Muscle layer of colon (tissue), 2 donors: ENCODE measurements around the gene SMIM15.

ENCODE experiments used
- H3K27ac ChIP-seq: one replicate; pipeline ENCODE4 v1.7.0; 2013; ENCODE audit warnings: low read depth, mild to moderate bottlenecking, low read length, moderate library complexity
- H3K27me3 ChIP-seq, 2 donors: one replicate each; pipeline ENCODE4 v1.7.0; 2013; ENCODE audit warnings: low read length in 2 of 2, mild to moderate bottlenecking in 2 of 2; ENCODE audit not compliant: insufficient read depth in 2 of 2, control insufficient read depth in 1 of 2
- H3K36me3 ChIP-seq: one replicate; pipeline ENCODE4 v1.7.0; 2013; ENCODE audit warnings: mild to moderate bottlenecking, low read length; ENCODE audit not compliant: insufficient read depth
- H3K4me1 ChIP-seq: one replicate; pipeline ENCODE4 v1.7.0; 2013; ENCODE audit warnings: mild to moderate bottlenecking, low read length; ENCODE audit not compliant: insufficient read depth
- H3K4me3 ChIP-seq, 2 donors: one replicate each; pipeline ENCODE4 v1.7.0; 2013; ENCODE audit warnings: low read length in 2 of 2, low read depth in 1 of 2, mild to moderate bottlenecking in 1 of 2, moderate library complexity in 1 of 2
- H3K9ac ChIP-seq: one replicate; pipeline ENCODE4 v1.7.0; 2013; ENCODE audit warnings: low read length
- H3K9me3 ChIP-seq: one replicate; pipeline ENCODE4 v1.7.0; 2013; ENCODE audit warnings: mild to moderate bottlenecking, low read length
- donor health status: abdominal sarcoma.
- donor health status: Adenocarcinoma of cecum.

Gene SMIM15

DNA sequence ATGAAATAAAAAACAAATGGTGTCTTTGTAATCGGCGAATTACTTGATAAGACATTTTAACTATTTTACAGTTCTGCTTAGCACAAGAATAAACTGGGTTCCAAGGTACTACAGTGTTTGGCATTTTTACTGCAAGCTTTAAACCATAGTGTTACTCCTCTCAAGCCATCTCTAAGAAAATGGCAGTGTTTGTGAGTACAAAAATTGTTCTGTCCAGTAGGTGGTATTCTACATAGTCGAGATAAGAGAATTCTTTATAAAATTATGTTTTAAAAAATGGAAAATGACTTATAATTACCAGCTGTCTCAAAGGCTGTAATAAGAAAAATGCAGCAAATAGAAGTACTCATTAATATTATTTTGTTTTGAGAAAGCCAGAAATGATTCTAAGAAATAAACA is 3.2 kb downstream of the SMIM15 start:
- no peaks in the 10 kb centered on the region for H3K27me3 ChIP-seq
- no peak overlapping the region for H3K9ac ChIP-seq
- peaks cover 22% of the 10 kb centered on the region for H3K4me1 ChIP-seq
- no peak overlapping the region for H3K4me3 ChIP-seq
- no peaks in the 10 kb centered on the region for H3K9me3 ChIP-seq
- peaks cover 4% of the 10 kb centered on the region for H3K36me3 ChIP-seq
- no peak overlapping the region for H3K27ac ChIP-seq

DNA sequence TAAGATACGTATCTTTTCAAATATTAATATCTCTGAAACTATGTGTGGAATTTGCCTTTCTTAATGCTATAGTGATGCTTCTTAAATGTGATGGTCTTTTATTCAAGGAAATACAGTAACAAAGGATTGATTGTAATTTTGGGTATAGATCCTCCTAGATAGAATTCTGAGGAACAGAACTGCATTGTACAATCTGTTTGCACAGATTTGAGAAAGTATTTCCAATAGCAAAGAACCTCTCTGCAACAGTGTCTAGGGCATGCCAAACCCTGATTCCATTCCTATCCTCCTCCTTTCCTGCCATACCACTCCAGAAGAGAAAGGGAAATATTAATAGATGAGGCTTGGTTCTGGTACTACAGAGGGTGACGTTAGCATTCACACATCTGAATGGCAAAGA is 10.4 kb downstream of the SMIM15 start:
- Histone ChIP-seq H3K9me3 (no peaks in the 10 kb centered on the region), H3K4me3 (no peak overlapping the region), H3K36me3 (no peaks in the 10 kb centered on the region), H3K4me1 (no peaks in the 10 kb centered on the region), H3K27ac (no peak overlapping the region), H3K27me3 (no peaks in the 10 kb centered on the region), H3K9ac (no peak overlapping the region)

DNA sequence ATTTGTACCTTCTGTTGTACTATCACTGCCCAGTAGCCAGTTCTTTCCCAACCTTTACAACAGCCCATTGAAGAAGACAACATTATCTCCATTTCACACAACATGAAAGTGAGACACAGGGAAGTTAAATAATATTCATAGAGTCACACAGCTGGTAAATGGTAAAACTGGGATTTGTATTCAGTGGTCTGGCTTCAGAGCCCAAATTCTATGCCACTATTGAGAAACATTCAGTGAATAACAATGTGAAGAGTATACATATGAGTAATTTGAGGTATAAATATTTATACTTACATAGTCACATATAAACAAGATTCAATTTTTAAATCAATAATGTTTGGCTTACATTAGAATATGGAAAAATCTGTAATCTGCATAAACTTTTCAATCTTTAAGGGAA is 13.8 kb downstream of the SMIM15 start:
- no peaks in the 10 kb centered on the region for H3K36me3 ChIP-seq

DNA sequence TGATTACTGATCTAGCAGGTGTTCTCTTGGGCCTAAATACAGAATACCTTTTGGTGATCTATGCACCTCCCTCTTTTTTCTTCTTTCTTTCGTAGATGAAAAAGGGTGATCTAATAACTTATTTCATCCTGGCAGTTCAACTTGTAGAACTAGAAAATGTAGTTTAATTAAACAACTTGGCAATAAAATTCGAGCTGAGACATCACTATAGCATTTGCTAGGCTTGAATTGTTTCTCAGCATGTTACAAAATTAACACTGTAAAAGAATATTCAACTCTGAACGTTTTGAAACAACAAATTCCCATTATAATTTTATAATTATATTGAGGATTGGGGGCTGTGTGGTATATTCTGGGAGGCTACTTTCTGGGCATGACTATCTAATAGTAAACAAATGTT is 19.5 kb downstream of the SMIM15 start:
- Histone ChIP-seq H3K4me3 (no peak overlapping the region), H3K9me3 (no peaks in the 10 kb centered on the region), H3K9ac (no peak overlapping the region), H3K27ac (no peak overlapping the region), H3K36me3 (no peaks in the 10 kb centered on the region), H3K4me1 (no peaks in the 10 kb centered on the region), H3K27me3 (no peaks in the 10 kb centered on the region)

More for the DNA sequence above, 13.8 kb downstream of the SMIM15 start:
- Histone ChIP-seq H3K4me1 (no peaks in the 10 kb centered on the region), H3K4me3 (no peak overlapping the region), H3K27ac (no peak overlapping the region), H3K27me3 (no peaks in the 10 kb centered on the region), H3K9ac (no peak overlapping the region), H3K9me3 (no peaks in the 10 kb centered on the region)

DNA sequence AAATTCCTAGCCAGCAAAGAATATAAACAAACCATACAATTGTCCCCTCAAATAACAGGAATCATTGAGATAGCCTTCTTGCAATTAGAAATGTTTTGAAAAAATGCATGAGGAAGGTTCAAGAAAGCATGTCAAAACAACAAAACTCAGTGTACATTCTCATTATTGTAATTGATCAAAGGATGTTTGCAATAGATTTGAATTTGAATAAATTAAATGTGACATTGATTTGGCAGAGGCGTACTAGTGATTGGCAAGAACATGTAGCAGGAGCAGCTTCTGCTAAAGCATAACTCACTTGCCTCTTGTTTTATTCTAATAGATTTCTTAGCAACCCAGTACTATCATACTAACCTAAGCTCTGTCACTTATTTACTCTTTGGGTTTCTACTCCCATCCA is 19.9 kb downstream of the SMIM15 start:
- H3K27me3 ChIP-seq: no peaks in the 10 kb centered on the region
- H3K4me1 ChIP-seq: no peaks in the 10 kb centered on the region
- H3K4me3 ChIP-seq: no peak overlapping the region
- H3K27ac ChIP-seq: no peak overlapping the region
- H3K36me3 ChIP-seq: no peaks in the 10 kb centered on the region
- H3K9me3 ChIP-seq: no peaks in the 10 kb centered on the region
- H3K9ac ChIP-seq: no peak overlapping the region

DNA sequence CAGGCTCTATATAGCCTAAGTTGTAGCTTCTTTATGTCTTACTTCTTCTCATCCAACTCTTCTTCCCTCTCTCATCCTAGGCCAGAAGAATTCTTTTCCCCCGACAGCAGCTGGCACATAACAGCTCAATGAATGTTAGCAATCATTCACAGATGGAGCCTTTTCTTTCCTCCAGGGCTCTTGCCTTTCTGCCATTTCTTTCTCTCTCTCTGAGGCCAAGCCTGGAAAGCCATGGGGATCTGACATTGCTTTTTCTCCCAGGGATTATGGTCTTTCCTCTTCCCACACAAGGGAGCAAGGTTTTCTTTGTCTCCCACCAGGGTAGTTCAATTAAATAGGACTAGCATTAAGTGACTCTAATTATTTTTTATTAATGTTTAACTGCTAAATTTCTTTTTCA is 20.5 kb downstream of the SMIM15 start:
- H3K4me3 ChIP-seq: no peak overlapping the region
- H3K27me3 ChIP-seq: no peaks in the 10 kb centered on the region
- H3K27ac ChIP-seq: no peak overlapping the region
- no peaks in the 10 kb centered on the region for H3K4me1 ChIP-seq
- no peak overlapping the region for H3K9ac ChIP-seq
- no peaks in the 10 kb centered on the region for H3K36me3 ChIP-seq
- no peaks in the 10 kb centered on the region for H3K9me3 ChIP-seq

DNA sequence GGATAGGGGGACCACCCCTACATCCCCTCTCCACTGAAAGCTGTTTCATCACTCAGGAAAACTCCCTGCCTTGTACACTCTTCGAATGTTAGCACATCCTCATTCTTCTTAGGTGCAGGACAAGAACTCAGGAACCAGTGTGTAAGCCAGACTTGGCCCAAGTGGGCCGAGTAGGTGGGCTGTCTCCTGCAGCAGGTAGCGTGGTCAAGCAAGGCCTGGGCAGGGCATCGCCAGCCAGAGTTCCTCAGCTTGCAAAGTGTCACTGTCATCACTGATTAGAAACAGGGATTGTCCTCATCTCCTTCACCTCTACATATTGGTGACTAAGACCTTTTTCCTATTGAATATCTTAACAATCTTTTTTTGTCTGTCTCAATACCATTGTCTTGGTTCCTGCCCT is 22.3 kb downstream of the SMIM15 start:
- no peak overlapping the region for H3K9ac ChIP-seq
- H3K27ac ChIP-seq: no peak overlapping the region
- H3K4me1 ChIP-seq: no peaks in the 10 kb centered on the region
- H3K36me3 ChIP-seq: no peaks in the 10 kb centered on the region
- H3K9me3 ChIP-seq: no peaks in the 10 kb centered on the region
- no peaks in the 10 kb centered on the region for H3K27me3 ChIP-seq
- no peak overlapping the region for H3K4me3 ChIP-seq

DNA sequence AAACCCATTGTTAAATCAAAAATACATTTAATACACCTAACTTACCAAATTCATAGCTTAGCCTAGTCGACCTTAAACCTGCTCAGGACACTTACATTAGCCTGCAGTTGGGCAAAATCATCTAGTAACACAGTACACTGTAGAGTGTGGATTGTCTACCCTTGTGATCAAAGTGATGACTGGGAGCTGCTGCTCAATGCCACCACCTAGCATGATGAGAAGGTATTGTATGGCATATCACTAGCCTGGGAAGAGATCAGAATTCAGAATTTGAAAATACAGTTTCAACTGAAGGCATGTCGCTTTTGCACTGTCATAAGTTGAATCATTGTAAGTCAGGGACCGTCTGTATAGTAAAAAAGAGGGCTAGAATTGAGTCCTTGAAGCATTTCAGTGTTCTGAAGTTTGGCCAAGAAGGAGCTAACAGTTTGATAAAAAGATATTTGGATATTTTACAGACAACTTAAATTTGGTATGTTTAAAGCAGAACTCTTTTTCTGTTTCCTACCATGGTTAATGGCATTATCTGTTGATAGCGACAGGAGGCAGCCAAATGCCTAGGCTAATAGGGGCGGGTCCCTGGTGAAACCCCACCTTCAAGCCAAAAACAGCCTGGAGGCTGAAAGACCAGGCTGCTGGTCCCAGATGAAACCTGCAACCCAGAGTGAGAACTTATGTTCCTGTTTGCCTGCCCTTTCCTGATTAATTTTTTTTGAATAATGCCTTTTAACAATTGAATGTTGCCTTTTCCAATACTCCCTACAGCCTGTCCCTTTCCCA is 23.0 kb downstream of the SMIM15 start:
- no peaks in the 10 kb centered on the region for H3K9me3 ChIP-seq
- no peak overlapping the region for H3K27ac ChIP-seq

DNA sequence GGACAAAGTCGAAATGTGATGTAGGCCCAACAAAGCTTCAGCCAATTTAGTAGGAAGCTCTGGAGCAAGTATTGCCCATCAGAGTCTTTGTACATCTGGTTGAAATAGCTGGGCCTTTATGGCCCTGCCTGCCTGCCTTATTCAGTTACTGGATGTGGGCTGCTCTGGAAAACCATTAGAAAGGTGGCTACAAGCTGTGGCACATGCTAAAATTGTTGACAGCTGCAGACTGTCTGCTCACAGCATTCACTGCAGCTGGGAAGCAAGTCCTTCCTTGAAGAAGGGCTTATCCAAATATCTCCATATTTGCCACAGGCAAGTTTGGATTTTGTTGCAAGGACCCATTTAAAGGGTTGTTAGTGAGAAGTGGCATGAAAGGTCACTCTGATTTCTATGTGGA is 24.4 kb downstream of the SMIM15 start:
- no peak overlapping the region for H3K27ac ChIP-seq
- no peaks in the 10 kb centered on the region for H3K27me3 ChIP-seq
- H3K9me3 ChIP-seq: no peaks in the 10 kb centered on the region
- H3K36me3 ChIP-seq: no peaks in the 10 kb centered on the region
- no peaks in the 10 kb centered on the region for H3K4me1 ChIP-seq
- H3K4me3 ChIP-seq: no peak overlapping the region
- no peak overlapping the region for H3K9ac ChIP-seq

More for the DNA sequence above, 23.0 kb downstream of the SMIM15 start:
- Histone ChIP-seq H3K4me1 (no peaks in the 10 kb centered on the region), H3K4me3 (no peak overlapping the region), H3K9ac (no peak overlapping the region), H3K36me3 (no peaks in the 10 kb centered on the region), H3K27me3 (no peaks in the 10 kb centered on the region)

DNA sequence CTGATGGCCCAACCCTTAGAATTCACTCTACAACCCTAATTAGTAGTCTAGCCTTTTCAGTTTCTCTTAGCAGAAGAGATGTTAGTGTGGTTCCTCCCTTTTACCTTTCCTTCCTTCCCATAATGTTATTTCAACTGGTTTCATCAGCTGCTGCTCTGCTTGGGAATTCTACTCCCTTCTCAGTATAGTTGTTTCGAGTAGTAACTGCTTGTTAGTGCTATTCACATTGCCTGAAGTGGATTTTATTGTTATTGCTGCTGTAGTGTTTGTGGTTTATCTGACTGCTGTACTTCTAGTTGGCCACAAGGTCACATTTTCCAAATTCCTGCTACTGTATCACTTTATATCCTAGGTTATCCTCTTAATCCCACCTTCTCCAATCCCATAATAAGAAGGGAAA is 29.7 kb downstream of the SMIM15 start:
- H3K36me3 ChIP-seq: no peaks in the 10 kb centered on the region
- H3K27ac ChIP-seq: no peak overlapping the region
- H3K9me3 ChIP-seq: no peaks in the 10 kb centered on the region
- H3K4me1 ChIP-seq: no peaks in the 10 kb centered on the region
- no peak overlapping the region for H3K9ac ChIP-seq
- H3K27me3 ChIP-seq: no peaks in the 10 kb centered on the region
- H3K4me3 ChIP-seq: no peak overlapping the region

DNA sequence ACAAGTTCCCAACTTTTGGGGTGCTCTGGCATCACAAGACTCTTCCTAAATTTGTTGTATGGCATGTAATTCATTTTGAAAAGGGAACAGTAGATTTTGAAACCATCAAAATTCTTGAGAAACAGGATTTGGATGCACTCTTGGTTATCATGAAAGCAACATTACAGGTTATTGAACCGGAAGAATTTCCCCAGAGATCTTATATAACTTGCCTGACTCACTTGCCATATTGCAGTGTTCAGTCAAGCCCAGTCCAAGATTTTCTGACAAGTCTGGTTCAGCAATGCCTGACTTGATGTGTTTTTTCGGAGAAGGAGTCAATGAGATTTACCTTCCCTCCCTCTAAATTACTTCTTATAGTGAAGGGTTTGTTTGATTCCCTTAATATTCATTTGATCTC is 32.0 kb downstream of the SMIM15 start:
- no peak overlapping the region for H3K27ac ChIP-seq
- no peaks in the 10 kb centered on the region for H3K27me3 ChIP-seq
- no peaks in the 10 kb centered on the region for H3K9me3 ChIP-seq
- H3K36me3 ChIP-seq: no peaks in the 10 kb centered on the region
- H3K9ac ChIP-seq: no peak overlapping the region
- H3K4me1 ChIP-seq: no peaks in the 10 kb centered on the region
- no peak overlapping the region for H3K4me3 ChIP-seq

DNA sequence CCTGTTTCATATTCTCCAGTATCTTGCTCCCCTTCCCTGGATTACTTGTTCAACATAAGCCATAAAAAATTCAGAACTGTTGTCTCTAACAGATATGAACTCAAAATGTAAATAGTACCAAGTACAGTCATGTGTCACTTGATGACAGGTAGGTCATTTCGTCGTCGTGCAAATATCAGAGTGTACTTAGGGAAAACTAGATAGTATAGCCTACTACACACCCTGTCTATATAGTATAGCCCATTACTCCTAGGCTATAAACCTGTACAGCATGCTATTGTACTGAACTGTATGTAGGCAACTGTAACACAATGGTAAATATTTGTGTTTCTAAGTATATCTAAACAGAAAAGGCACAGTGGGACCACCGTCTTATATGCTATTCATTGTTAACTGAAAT is 39.1 kb downstream of the SMIM15 start:
- Histone ChIP-seq H3K9ac (no peak overlapping the region), H3K4me1 (no peaks in the 10 kb centered on the region), H3K27me3 (no peaks in the 10 kb centered on the region), H3K27ac (no peak overlapping the region), H3K36me3 (no peaks in the 10 kb centered on the region), H3K4me3 (no peak overlapping the region), H3K9me3 (no peaks in the 10 kb centered on the region)
